Right lobe of liver (tissue), 6 donors: ENCODE data around the gene TGM4. TPM values are rescaled to one million over a fixed set of nuclear protein-coding genes. Genes with fewer than 3 reads are reported as not detected.

ENCODE experiments used
- ATAC-seq, 4 donors: fragments of 200-7000 bp; cut with Tn5 transposase; one replicate each; pipeline ENCODE4 v1.9.1; 2020; ENCODE audit warnings: mild to moderate bottlenecking in 4 of 4, moderate library complexity in 4 of 4
- DNase-seq, 3 donors: peaks; one replicate each; pipeline ENCODE4 v3.0.0-alpha.2; 2020
- H3K27ac ChIP-seq, 3 donors: fragments of 200-600 bp; one replicate each; pipeline ENCODE4 v1.8.0; 2022
- H3K27me3 ChIP-seq, 2 donors: fragments of 200-600 bp; one replicate each; pipeline ENCODE4 v1.8.0; 2022
- H3K36me3 ChIP-seq, 4 donors: fragments of 200-600 bp; sonication (generic) in 1 of 4; one replicate each; pipeline versions ENCODE4 v1.5.1 to v1.8.0; 2017 to 2022; ENCODE audit warnings: control low read depth in 1 of 4
- H3K4me1 ChIP-seq, 4 donors: fragments of 200-600 bp; sonication (generic) in 1 of 4; one replicate each; pipeline versions ENCODE4 v1.5.1 to v1.8.0; 2017 to 2022; ENCODE audit warnings: control low read depth in 1 of 4
- H3K4me3 ChIP-seq, 3 donors: fragments of 200-600 bp; one replicate each; pipeline ENCODE4 v1.8.0; 2022
- H3K9me3 ChIP-seq, 4 donors: fragments of 200-600 bp; sonication (generic) in 1 of 4; one replicate each; pipeline versions ENCODE4 v1.5.1 to v1.8.0; 2017 to 2022; ENCODE audit warnings: control low read depth in 1 of 4
- POLR2A ChIP-seq: fragments of 450-650 bp; IDR thresholded peaks from one replicate; pipeline ENCODE4 v1.6.1; 2017; ENCODE audit warnings: antibody characterized with exemption, mild to moderate bottlenecking
- WGBS: methylation state at CpG from one replicate; pipeline ENCODE4 v1.1.6; 2018; ENCODE audit warnings: low coverage, low lambda C conversion rate; ENCODE audit not compliant: insufficient coverage; ENCODE audit errors: missing lambda C conversion rate; 5-methylcytosine and 5-hydroxymethylcytosine counted together
- intact Hi-C, 2 donors: fragments of 100-400 bp; cut with DNase I; formaldehyde crosslinking; loops; one replicate each; pipeline versions ENCODE4 v1.11.2 to v1.14.1; 2022
- total RNA-seq, 6 experiments: library from RNA; depleted of rRNA in 2 of 6; stranded (reverse); fragments of >200 nt in 2 of 6; fragmentation: NEBNext Ultra II Directional in 3 of 6; extraction: Animal tissue kit (Norgen Biotek cat#: 25700) in 3 of 6; gene quantifications; one replicate each; pipeline versions ENCODE4 v1.1.0 to v1.2.4, GENCODE V29; 2016 to 2023
- TF ChIP-seq, protein P1 (sequence below), 4 donors: fragments of 200-600 bp in 3 of 4; fragments of 450-650 bp in 1 of 4; IDR thresholded peaks; one replicate each; pipeline versions ENCODE4 v1.5.1 to v1.8.0; 2016 to 2022; ENCODE audit warnings: antibody characterized with exemption in 4 of 4, mild to moderate bottlenecking in 2 of 4
- donor health status: DM: no; HTN: yes; CAD: no.
- donor health status: DM: no; HTN: no; CAD: no.
- donor health status: DM: no; HTN: no; CAD: no.
- donor health status: DM: no; HTN: yes; CAD: no.
- donor health status: DM: no; HTN: yes; CAD: no.

The TGM4 gene
- total RNA-seq, 6 experiments from 2014 or later = not detected

DNA sequence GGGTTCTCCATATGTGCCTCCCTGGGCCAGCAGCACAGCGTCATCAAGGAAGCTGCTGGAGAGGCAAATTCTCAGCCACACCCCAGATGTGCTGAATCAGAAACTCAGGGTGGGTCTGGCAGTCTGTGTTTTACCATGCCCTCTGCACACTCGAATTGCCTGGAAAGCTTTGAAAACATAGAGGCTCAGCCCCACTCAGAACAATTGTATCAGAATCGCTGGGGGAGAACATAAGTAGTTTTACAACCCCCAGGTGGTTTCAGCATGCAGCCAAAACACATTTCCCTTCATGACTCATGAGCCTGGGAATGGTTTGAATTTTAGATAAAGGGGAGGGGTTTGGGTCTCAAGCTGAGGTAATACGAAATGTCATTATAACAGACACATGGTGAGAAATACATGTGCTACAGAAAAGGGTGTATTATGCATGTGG is 9.6 kb downstream of the TGM4 start:
- no peaks in the 10 kb centered on the region for H3K36me3 ChIP-seq
- H3K27ac ChIP-seq = no peak overlapping the region
- no peaks in the 10 kb centered on the region for H3K9me3 ChIP-seq
- H3K4me3 ChIP-seq = no peak overlapping the region
- H3K4me1 ChIP-seq = no peaks in the 10 kb centered on the region
- TF ChIP-seq, protein P1, sequence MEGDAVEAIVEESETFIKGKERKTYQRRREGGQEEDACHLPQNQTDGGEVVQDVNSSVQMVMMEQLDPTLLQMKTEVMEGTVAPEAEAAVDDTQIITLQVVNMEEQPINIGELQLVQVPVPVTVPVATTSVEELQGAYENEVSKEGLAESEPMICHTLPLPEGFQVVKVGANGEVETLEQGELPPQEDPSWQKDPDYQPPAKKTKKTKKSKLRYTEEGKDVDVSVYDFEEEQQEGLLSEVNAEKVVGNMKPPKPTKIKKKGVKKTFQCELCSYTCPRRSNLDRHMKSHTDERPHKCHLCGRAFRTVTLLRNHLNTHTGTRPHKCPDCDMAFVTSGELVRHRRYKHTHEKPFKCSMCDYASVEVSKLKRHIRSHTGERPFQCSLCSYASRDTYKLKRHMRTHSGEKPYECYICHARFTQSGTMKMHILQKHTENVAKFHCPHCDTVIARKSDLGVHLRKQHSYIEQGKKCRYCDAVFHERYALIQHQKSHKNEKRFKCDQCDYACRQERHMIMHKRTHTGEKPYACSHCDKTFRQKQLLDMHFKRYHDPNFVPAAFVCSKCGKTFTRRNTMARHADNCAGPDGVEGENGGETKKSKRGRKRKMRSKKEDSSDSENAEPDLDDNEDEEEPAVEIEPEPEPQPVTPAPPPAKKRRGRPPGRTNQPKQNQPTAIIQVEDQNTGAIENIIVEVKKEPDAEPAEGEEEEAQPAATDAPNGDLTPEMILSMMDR (IDR thresholded peaks at IDR 0.05) = no peak
- TF ChIP-seq POLR2A = no peak
- 77% methylated on average over 4 of the region's 4 CpGs for WGBS
- H3K27me3 ChIP-seq = no peaks in the 10 kb centered on the region
- DNase-seq (no peak), ATAC-seq (no peak)
- intact Hi-C loops = no loop called here

GRCh38 chr3:44885618-44886017 is 11.2 kb downstream of the TGM4 start:
- ATAC-seq = no peak
- no peak for DNase-seq

GRCh38 chr3:44886561-44886960 is 12.2 kb downstream of the TGM4 start:
- intact Hi-C loops = no loop called here
- H3K4me1 ChIP-seq = no peaks in the 10 kb centered on the region
- ATAC-seq = no peak
- H3K27ac ChIP-seq = no peak overlapping the region
- no CpG with 5 or more reads among the region's 3 CpGs for WGBS
- no peak overlapping the region for H3K4me3 ChIP-seq
- TF ChIP-seq, protein P1 (IDR thresholded peaks at IDR 0.05) = no peak
- TF ChIP-seq POLR2A = no peak
- no peak for DNase-seq
- H3K9me3 ChIP-seq = no peaks in the 10 kb centered on the region
- H3K27me3 ChIP-seq = no peaks in the 10 kb centered on the region
- H3K36me3 ChIP-seq = no peaks in the 10 kb centered on the region

More at GRCh38 chr3:44885618-44886017, 11.2 kb downstream of the TGM4 start:
- no peaks in the 10 kb centered on the region for H3K36me3 ChIP-seq
- H3K9me3 ChIP-seq = no peaks in the 10 kb centered on the region
- intact Hi-C loops = no loop called here
- no peaks in the 10 kb centered on the region for H3K4me1 ChIP-seq
- no peak for TF ChIP-seq POLR2A
- TF ChIP-seq, protein P1 (IDR thresholded peaks at IDR 0.05) = no peak
- WGBS = 58% methylated on average over 4 of the region's 4 CpGs
- no peak overlapping the region for H3K27ac ChIP-seq
- no peak overlapping the region for H3K4me3 ChIP-seq
- H3K27me3 ChIP-seq = no peaks in the 10 kb centered on the region

DNA sequence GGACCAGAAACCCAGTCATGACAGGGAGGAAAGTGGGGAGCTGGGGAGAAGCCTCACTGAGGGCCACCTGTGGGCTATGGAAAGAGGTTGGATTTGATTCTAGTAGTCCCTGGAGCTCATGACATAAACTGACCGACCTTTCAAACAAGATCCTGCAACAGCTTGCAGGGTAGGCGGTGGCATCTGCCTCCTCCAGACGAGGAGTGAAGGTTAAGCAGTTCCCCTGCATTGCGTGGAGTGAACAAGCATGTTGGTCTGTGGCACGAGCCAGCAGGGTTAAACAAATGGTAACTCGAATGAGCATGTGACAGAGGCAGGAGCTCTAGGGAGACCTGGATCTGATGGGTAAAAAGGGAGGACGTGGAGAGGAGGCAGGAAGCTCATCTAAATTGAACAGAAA is 12.7 kb downstream of the TGM4 start:
- Histone ChIP-seq H3K36me3 (no peaks in the 10 kb centered on the region), H3K9me3 (no peaks in the 10 kb centered on the region), H3K4me1 (no peaks in the 10 kb centered on the region), H3K27me3 (no peaks in the 10 kb centered on the region), H3K27ac (no peak overlapping the region), H3K4me3 (no peak overlapping the region)
- no peak for ATAC-seq
- WGBS = 70% methylated on average over 7 of the region's 7 CpGs
- intact Hi-C loops = no loop called here
- TF ChIP-seq POLR2A = no peak
- TF ChIP-seq, protein P1 (IDR thresholded peaks at IDR 0.05) = no peak
- DNase-seq = no peak

GRCh38 chr3:44890258-44890657 is 15.8 kb downstream of the TGM4 start:
- no peaks in the 10 kb centered on the region for H3K4me1 ChIP-seq
- TF ChIP-seq, protein P1 (IDR thresholded peaks at IDR 0.05) = no peak
- no peak for TF ChIP-seq POLR2A
- 43% methylated on average over 1 of the region's 3 CpGs for WGBS
- H3K36me3 ChIP-seq = no peaks in the 10 kb centered on the region
- no peak for DNase-seq
- H3K9me3 ChIP-seq = no peaks in the 10 kb centered on the region
- no peak overlapping the region for H3K27ac ChIP-seq
- ATAC-seq = no peak
- H3K4me3 ChIP-seq = no peak overlapping the region
- intact Hi-C loops = no loop called here
- no peaks in the 10 kb centered on the region for H3K27me3 ChIP-seq
